WI38 (cell line): Measurements from ENCODE around the gene DCAF8.
A peak's percentile ranks its signal among the peaks of the same experiment; 100 is the strongest.

ENCODE experiments used
- H3K4me3 ChIP-seq: 2 replicates; pipeline ENCODE4 v1.5.1; 2011; ENCODE audit warnings: low read depth, mild to moderate bottlenecking, control low read depth, low read length
- TF ChIP-seq, protein P1 (sequence below): IDR thresholded peaks from 2 replicates; pipeline ENCODE4 v1.5.1; 2012; ENCODE audit warnings: low read depth, mild to moderate bottlenecking, control low read depth, low read length

Gene DCAF8

DNA sequence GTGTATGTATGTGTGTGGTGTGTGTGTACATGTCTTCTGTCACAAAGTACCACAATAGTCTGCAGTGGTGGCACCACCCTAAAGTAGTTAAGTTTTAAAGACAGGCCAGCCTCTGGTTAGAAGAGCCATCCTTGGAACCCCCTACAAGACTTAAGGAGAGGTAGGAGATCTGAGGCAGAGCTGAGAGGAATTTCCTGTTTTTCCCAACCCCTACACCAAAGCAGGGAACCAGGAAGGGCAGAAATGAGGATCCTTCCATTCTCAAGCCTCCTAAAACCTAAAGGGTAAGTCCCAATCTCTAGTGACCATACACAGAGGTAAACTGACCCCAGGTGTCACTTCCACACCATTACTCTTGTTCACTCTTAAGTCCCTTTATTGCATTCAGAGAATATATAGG is 46.0 kb downstream of the DCAF8 start:
- H3K4me3 ChIP-seq = no peak overlapping the region
- TF ChIP-seq, protein P1, sequence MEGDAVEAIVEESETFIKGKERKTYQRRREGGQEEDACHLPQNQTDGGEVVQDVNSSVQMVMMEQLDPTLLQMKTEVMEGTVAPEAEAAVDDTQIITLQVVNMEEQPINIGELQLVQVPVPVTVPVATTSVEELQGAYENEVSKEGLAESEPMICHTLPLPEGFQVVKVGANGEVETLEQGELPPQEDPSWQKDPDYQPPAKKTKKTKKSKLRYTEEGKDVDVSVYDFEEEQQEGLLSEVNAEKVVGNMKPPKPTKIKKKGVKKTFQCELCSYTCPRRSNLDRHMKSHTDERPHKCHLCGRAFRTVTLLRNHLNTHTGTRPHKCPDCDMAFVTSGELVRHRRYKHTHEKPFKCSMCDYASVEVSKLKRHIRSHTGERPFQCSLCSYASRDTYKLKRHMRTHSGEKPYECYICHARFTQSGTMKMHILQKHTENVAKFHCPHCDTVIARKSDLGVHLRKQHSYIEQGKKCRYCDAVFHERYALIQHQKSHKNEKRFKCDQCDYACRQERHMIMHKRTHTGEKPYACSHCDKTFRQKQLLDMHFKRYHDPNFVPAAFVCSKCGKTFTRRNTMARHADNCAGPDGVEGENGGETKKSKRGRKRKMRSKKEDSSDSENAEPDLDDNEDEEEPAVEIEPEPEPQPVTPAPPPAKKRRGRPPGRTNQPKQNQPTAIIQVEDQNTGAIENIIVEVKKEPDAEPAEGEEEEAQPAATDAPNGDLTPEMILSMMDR = no peak

GRCh38 chr1:160214481-160215140 is 47.7 kb downstream of the DCAF8 start:
- H3K4me3 ChIP-seq = no peak overlapping the region
- TF ChIP-seq, protein P1 = no peak

DNA sequence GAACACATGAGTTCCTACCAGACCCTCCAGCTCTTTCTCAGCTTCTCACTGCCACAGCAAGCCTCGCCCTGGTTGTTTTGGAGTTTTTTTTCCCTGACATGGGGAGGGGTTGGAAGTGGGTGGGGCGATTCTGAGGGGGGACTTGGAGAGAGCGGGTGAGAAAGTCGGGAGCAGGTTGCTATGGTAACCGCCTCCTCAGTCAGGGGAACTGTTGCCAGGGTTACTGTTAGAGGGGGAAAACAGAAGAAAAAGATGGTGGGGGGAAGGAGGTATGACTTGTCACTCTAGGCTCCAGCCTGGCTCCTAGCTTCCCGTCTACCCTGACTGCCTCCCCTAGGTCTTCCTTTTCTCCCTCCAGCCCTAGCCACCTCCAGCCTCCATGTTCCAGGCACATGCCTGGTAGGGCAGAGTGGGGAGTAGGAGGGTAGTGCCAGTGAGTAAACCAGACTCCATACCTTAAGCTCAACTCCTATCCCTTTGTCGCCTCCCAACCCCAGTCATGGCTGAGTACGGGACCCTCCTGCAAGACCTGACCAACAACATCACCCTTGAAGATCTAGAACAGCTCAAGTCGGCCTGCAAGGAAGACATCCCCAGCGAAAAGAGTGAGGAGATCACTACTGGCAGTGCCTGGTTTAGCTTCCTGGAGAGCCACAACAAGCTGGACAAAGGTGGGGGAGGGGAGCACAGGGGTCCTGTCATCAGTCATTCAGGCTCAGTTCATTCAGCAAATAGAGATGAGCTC is 51.1 kb downstream of the DCAF8 start:
- no peak overlapping the region for H3K4me3 ChIP-seq
- TF ChIP-seq, protein P1 = no peak

GRCh38 chr1:160210561-160210960 is 51.8 kb downstream of the DCAF8 start:
- TF ChIP-seq, protein P1 = no peak
- no peak overlapping the region for H3K4me3 ChIP-seq

DNA sequence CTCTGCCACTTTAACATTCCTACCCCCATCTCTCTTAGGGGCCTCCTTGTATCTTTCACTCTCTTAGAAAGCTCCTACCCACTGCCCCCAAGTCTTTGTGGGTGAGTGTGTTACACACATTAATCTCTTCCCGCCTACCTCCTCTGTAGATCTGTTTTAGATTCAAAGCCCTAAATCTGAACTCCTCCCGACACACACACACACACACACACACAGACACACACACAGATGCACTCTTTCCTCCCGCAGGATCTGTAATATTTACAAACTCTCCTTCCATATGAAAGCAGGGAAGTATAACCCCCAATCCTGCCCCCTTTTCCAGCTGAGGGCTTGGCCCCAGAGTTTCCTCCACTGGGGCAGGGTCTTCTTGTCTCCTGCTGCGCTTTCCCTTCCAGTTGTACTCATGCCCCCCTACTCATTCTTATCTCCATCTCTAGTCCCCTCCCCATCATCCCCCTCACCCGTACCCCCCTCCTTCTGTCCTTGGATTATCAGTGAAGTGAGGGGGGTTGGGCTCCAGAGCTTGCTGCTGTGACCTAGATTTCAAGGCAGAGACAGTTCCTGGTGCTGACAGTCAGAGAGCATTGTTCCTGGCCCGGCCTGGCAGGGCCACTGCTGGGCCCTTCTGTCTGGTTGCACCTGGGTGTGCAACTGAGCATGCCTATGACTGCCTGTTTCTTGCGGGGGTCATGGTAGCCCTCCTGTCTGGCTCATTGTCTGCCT is 52.9 kb downstream of the DCAF8 start:
- H3K4me3 ChIP-seq = no peak overlapping the region
- TF ChIP-seq, protein P1 = no peak

DNA sequence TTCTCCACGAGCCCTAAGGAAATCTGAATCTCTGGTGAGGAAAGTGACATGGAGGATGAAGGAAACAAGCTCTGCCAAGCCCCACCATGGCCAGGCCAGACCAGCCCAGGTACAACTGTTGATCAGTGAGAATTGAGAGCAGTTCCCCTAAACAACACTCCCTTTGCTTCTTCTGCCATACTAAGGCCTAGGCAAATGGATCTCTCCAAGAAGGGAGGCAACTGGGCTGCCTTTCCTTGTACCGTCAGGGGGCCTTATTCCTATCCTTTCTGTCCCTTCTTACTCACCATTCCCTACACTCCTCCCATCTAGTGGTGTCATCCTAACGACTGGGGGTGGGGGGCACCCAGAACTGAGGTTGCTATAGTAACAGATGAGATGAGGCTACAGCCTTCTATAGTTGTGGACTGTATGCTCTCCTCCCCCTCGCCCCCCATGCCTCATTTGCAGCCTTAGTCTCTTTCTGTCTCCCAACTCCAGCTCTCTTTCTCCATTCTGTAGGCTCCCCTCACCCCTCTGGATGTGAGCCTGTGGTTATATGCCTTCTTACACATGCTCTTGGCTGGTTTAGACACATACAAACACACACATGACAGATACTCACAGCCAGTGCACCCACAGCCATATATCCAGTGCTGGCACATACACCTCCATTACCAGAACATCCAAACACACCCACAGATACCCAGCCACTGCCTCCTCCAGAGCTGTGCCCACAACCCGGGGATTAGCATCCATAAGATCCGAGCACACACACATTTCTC is 53.6 kb downstream of the DCAF8 start:
- TF ChIP-seq, protein P1 = no peak
- peak overlapping the region; percentile 17; the same call in 1 of the 2 replicates for H3K4me3 ChIP-seq
